ENCODE results near the gene HNRNPUL1.
A peak's percentile ranks its signal among the peaks of the same experiment; 100 is the strongest.

The HNRNPUL1 gene

GRCh38 chr19:41308450-41309179 is 44.4 kb downstream of the HNRNPUL1 start:
- peak; percentile 86 for DNase-seq (ENCODE audit: low spot score)

DNA sequence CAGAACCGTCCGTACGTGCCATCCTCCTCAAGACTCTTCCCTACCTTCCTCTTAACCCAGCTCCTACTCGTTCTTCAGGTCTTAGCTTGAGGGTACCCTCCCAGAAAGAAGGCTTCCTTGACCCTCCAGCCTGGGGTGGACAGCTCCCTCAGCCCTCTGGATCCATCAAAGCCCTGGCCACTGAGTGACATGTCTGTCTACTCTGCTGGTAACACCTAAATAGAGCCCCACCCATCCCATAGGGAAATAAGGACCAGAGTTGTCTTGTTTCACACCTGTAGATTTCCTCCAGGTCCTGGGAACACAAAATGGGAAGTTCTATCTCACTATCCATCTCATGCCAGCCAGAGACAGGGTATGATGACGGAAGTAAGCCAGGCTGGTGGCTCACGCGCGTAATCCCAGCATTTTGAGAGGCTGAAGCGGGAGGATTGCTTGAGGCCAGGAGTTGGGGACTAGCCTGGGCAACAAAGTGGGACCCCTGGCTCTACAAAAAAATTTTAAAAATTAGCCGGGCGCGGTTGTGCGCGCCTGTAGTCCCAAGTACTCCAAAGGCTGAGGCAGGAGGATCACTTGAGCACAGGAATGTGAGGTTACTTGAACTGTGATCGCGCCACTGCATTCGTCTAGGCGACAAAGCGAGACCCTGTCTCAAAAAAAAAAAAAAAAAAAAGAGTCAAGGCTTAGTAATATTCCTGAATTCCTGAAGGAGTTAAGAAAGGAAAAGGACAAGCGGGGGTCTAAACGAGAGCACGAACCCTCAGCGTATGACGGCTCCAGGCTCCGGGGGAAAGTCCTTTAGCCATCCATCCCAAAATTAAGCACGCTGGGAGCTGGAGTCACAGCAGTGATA is 45.2 kb downstream of the HNRNPUL1 start:
- DNase-seq (ENCODE audit: low spot score) = no peak

DNA sequence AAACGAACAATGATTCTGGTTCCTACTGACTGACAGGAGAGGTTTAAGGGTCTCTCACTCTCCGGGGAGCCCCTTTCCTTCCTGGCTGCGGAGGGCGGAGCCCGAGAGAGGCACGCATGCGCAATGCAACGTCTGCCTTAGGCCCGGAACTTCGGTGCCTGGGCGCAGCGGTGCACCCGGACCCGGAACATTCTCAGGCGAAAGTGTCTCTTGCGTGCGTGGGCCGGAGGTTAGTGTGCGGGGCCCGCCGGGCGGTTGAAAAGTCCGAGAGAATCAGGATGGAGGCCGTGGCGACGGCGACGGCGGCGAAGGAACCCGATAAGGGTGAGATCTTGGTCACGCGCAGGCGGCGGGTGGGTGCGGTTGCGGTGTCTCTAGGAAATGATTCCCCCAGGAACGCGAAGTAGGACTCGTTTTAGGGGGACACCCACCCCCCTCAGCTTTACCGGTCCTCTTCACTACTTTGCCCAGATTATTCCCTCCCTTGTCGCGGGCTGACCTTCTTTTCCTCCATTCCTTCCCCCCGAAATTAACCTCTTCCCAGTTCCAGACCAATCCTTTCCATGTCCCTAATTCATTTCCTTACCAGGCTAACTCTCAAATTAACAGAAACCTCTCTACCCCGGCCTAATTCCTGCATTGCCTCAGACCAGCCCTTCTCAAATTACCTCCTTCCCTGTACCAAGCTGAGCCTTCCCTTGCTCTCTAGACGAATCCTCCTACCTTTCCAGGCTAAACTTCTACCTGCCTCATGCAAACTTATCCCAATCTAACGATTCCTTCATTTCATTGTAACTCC is 46.1 kb downstream of the HNRNPUL1 start, which contains the start of gene CCDC97:
CCDC97 (plus strand) TSS at position 140 of the 799 bp plus-strand sequence; CDS start at position 279, 139 bp downstream.
- peak; percentile 97 for DNase-seq (ENCODE audit: low spot score)

- DNase-seq (ENCODE audit: low spot score) = no peak
Observed at GRCh38 chr19:41311072-41311471, 46.9 kb downstream of the HNRNPUL1 start.

DNA sequence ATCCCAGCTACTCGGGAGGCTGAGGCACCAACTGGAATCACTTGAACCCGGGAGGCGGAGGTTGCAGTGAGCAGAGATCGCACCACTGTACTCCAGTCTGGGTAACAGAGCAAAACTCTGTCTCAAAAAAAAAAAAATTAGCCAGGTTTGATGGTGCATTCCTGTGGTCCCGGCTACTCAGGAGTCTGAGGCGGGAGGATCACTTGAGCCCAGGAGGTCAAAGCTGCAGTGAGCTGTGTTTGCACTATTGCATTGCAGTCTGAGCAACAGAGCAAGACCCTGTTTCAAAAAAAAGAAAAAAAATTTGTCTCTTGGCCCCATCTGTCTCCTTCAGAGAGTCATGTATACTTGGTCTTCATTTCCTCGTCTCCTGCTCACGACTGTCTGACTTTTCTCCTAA is 47.4 kb downstream of the HNRNPUL1 start:
- no peak for DNase-seq (ENCODE audit: low spot score)

- DNase-seq (ENCODE audit: low spot score) = no peak
Observed at GRCh38 chr19:41316306-41316920, 52.2 kb downstream of the HNRNPUL1 start.

- no peak for DNase-seq (ENCODE audit: low spot score)
Observed at GRCh38 chr19:41318696-41319499, 54.7 kb downstream of the HNRNPUL1 start.

DNA sequence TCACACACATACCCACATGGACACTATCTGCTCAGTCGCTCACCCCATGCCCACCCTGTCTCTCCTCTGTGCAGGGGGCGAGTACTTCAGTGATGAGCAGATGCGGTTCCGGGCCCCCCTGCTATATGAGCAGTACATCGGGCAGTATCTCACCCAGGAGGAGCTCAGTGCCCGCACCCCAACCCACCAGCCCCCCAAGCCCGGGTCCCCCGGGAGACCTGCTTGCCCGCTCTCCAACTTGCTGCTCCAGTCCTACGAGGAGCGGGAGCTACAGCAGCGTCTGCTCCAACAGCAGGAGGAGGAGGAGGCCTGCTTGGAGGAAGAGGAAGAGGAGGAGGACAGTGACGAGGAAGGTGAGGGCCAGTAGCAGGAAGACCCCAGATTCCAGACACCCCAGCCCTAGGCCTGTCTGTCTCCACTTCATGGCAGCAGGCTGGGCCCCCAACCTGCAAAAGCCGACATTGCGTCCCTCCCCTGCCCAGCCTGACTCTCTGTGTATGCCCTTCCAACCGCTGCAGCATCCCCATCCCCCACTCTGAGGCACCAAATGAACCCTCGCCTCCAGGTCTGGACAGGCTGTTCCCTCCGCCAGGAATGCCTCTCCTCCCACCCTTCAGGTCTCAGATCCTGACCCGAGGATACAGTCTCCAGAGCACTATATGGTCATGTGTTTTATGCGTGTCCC is 55.5 kb downstream of the HNRNPUL1 start:
- DNase-seq (ENCODE audit: low spot score) = no peak

DNA sequence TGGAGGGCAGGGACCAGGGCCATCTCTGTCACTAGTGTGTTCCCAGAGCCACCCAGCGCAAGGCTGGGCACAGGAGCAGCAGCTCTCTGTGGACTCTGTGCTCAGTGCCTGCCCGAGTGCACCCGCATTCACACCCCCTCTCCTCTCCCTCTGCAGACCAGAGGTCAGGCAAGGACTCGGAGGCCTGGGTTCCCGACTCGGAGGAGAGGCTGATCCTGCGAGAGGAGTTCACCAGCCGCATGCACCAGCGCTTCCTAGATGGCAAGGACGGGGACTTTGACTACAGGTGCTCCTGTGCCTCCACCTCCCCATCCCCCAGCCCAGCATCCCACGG is 56.0 kb downstream of the HNRNPUL1 start:
- no peak for DNase-seq (ENCODE audit: low spot score)

DNA sequence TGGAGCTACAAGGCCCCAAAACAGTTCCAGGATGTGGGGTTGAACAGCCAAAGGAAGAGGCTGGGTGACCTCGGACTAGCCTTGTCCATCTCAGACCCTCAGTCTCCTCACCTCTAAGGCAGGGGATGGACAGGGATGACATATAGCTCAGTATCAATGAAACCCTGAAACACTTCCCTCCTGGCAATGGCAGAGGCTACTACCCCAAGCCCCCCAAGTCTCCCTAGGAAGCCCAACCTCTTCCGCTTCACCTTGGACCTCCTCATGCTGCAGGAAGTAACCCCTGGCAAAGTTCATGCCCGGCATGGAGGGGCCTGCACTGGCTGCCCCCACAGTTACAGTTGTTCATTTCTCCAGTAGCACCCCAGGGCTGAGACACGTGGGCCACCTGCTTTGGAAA is 56.4 kb downstream of the HNRNPUL1 start:
- DNase-seq (ENCODE audit: low spot score) = no peak

- no peak for DNase-seq (ENCODE audit: low spot score)
Observed at GRCh38 chr19:41321204-41321599, 57.0 kb downstream of the HNRNPUL1 start.

DNA sequence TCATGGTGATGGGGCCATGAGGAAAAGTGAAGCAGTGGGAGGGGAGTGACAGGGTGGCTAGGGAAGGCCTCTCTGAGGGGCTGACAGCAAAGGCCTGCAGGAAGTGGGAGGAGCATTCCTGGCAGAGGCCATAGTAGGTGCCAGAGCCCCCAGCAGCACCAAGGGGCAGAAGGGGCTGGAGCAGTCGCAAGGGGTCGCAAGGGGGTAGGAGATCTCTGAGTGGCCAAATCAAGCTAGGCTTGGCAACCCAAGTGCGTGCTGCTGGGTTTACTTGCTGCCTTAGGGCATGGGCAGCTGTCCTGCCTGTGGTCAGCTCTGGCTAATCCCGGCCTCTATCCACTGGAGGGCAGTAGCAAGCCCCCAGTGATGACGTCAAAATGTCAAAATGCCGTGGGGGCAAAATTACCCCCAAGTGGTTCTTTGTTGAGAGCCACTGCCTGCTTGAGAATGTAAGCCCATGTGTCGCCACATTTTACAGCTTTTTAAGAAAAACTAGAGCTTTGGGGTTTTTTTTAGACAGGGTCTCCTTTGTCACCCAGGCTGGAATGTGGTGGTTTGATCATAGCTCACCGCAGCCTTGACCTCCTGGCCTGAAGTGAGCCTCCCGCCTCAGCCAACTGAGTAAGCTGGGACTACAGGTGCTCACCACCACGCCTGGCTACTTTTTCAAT is 57.6 kb downstream of the HNRNPUL1 start:
- peak; percentile 90 for DNase-seq (ENCODE audit: low spot score)

DNA sequence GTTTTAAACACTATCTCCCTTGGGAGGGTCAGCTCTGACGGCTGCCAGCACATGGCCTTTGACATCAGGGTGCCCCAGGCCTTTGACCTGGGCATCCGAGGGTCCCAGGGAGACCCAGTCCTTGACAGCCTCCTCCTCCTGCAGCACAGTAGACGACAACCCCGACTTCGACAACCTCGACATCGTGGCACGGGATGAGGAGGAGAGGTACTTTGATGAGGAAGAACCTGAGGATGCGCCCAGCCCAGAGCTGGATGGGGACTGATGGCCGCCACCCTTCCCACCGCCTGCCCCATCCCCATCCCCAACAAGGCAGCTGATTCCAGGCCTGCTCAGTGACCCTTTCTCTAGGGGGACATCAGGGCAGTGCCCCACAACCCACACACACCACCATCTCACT is 58.3 kb downstream of the HNRNPUL1 start:
- no peak for DNase-seq (ENCODE audit: low spot score)

DNA sequence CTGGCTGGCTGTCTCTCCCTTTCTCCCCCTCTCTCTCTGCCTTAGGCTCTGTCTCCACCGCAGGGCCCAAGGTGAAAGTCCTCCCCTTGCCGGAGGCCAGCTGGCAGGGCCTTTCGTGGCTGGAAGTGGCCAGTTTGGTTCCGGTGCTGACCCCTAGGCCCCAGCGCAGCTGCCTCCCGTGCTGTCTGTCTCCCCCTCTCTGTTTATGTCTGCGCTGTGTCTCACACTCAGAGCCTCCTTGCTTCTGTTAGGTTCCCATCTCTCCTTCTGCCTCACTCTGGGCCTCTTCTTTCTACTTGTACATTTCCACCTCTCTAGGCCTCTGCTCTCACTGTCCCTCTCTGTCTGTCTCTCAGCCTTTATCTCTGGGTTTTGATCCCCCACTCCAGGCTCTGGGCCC is 58.9 kb downstream of the HNRNPUL1 start:
- no peak for DNase-seq (ENCODE audit: low spot score)

DNA sequence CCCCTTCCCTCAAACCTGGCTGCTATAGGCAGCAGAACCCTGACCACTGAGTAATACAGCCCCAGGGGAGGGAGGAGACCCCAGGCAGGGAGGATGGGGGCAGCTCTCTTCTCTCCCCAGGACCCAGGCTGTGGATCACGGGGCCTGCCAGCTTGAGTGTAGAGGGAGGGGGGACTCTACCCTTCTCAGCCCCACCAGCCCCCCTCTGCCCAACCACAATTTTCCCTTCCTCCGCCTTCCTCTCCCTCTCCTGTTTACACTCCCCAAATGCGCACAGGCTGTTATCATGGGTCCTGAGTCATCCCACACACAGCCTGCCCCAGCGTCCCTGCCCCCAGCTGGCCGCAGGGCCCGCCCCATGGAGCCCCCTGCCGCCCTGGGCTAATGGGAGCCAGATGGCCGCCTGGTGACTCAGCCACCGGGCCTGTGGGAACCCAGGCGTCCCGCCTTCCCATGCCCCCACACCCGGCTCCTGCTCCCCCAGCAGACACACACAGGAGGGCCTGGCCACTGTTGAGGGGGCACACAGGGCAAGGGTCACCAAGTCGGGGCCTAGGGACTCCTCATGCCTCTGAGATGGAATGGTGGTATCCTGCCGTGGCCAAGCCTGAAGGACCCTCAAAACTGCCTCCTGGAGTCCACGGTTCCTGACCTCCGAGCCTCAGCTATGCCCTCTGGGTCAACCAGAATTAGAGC is 59.4 kb downstream of the HNRNPUL1 start:
- DNase-seq (ENCODE audit: low spot score) = no peak

DNA sequence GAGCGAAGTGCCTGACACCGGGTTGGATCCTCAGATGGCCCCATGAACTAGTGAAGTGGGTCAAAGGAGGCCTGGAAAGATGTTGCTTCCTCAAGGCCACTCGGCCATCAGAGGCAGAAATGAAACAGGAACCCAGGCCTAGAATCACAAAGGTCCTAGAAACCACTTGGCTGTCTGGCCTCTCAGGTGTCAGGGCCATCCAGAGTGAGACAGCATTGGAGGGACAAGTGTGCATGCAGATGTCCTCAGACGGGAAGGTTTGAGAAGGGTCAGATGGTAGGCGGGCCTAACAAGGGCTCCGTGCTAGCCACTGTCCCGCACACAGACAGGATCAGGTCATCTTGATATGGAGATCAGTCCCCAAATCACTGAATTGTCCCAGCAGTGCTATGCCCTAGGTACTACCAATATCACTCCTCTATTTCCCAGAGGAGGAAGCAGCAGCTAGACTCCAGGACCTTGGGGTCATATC is 60.1 kb downstream of the HNRNPUL1 start:
- DNase-seq (ENCODE audit: low spot score) = no peak

DNA sequence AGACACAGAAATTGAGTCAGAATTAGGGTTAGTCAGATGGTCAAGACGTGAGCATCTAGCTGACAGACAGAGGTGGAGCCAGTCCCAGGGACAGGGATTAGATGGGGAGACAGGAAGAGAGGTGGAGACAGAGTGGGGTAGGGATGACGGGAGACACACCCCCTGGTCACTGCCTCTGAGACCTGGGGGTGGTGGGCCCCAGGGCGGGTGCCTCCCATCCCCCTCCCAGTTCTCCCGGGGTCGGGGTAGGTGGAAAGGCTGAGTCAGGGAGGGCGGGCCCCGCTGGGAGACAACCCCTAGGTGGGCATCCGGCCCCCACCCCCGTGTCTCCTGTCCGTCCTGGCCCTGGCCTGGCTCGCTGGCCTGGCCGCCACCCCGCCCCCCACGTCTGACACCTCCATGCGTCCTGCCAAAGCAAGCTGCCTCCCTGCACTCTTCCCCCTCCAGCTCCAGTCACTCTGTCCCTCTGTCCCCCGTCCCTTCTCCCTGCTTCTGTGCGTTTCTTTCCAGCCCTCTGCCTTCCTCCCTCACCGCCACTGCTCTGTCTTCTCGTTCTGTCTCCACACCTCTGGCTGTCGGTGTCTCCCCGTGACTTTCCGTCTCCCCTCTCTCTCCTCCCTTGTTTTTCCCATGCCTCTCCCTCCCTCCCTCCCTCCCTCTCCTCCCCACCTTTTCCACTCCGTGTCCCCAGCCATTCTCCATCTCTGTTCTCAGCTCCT is 60.9 kb downstream of the HNRNPUL1 start:
- no peak for DNase-seq (ENCODE audit: low spot score)

DNA sequence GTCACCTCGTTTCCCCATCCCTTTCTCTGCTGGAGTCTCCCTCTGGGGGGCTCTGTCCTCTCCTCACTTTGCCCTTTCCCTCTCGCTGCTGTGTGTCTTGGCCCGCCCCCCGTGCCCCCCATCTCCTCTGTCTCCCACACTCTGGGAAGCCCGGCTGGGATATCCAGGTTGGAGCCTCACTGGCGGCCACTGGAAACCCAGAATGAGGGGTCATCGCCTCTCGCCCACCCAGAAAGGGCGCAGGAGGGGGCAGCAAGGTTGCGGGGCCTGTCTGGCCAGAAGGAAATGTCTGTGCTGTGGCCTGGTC is 61.4 kb downstream of the HNRNPUL1 start:
- DNase-seq (ENCODE audit: low spot score) = no peak

All from COLO829 (cell line).